Suprapubic skin (tissue), 4 donors: ENCODE results near the gene FAM222A. TPM values are rescaled to one million over a fixed set of nuclear protein-coding genes. Genes with fewer than 3 reads are reported as not detected.

Experiments used
- DNase-seq, 2 donors: peaks; one replicate each; pipeline ENCODE4 v3.0.0-alpha.2; 2019; ENCODE audit warnings: low spot score in 2 of 2
- H3K27ac ChIP-seq: fragments of 200-600 bp; sonication (generic); one replicate; pipeline ENCODE4 v1.5.1; 2019
- H3K27me3 ChIP-seq: fragments of 200-600 bp; sonication (generic); one replicate; pipeline ENCODE4 v1.5.1; 2019
- H3K36me3 ChIP-seq: fragments of 200-600 bp; sonication (generic); one replicate; pipeline ENCODE4 v1.5.1; 2019
- H3K4me1 ChIP-seq: fragments of 200-600 bp; sonication (generic); one replicate; pipeline ENCODE4 v1.5.1; 2019
- H3K4me3 ChIP-seq: fragments of 200-600 bp; sonication (generic); one replicate; pipeline ENCODE4 v1.5.1; 2019; ENCODE audit warnings: mild to moderate bottlenecking
- H3K9me3 ChIP-seq: fragments of 200-600 bp; sonication (generic); one replicate; pipeline ENCODE4 v1.5.1; 2019
- EP300 ChIP-seq: sonication (generic); formaldehyde crosslinking; IDR thresholded peaks from one replicate; pipeline ENCODE4 v1.6.1; 2017; ENCODE audit warnings: antibody characterized with exemption
- POLR2A ChIP-seq, 2 donors: fragments of 450-650 bp; IDR thresholded peaks; one replicate each; pipeline ENCODE4 v1.6.1; 2017; ENCODE audit warnings: antibody characterized with exemption in 2 of 2, mild to moderate bottlenecking in 2 of 2, moderate library complexity in 2 of 2
- POLR2AphosphoS5 ChIP-seq, 3 donors: sonication (generic); formaldehyde crosslinking; IDR thresholded peaks; one replicate each; pipeline ENCODE4 v1.6.1; 2017; ENCODE audit warnings: antibody characterized with exemption in 3 of 3
- WGBS: methylation state at CpG from one replicate; pipeline ENCODE4 v1.1.5; 2018; 5-methylcytosine and 5-hydroxymethylcytosine counted together
- total RNA-seq, 4 donors: library from RNA; depleted of rRNA; stranded (reverse); fragments of >200 nt; gene quantifications; one replicate each; pipeline ENCODE4 v1.1.0, GENCODE V29; 2016
- TF ChIP-seq, protein P1 (sequence below), 2 donors: fragments of 200-600 bp in 1 of 2; fragments of 450-650 bp in 1 of 2; sonication (generic) in 1 of 2; IDR thresholded peaks; one replicate each; pipeline ENCODE4 v1.5.1; 2016 to 2019; ENCODE audit warnings: antibody characterized with exemption in 2 of 2, mild to moderate bottlenecking in 1 of 2, moderate library complexity in 1 of 2

FAM222A gene
- total RNA-seq, 4 donors from 2014 or later: 3.9 to 8.5 (median 6.6) TPM

DNA sequence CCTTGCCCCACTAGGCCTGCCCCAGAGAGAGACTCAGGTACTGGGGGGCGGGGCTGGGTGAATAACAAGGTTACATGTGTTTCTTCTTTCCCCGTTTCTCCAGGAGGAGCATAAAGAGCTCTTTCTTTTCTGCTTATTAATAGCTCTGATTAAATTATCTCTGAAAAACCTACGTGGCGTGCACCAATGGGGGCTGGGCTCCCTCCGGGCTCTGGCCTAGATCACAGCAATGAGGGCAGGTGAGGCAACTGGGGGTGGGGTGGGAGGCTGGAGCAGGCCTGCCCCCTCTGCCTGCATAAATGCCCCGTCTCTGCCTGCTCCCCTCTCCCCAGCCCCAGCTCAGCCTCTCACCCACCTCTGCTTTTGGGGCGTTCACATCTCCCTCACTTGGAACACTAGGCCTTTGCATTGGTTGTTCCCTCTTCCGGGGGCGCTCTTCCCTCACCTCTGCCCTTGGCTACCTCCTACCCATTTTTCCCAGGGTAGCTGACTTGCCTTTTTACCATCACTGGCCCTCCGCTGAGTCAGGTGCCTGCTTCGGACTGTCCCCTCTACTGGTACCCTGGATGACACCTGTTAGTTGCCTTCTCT lies 4.1 kb upstream of the FAM222A start:
- Histone ChIP-seq H3K36me3 (no peaks in the 10 kb centered on the region), H3K4me3 (no peak overlapping the region), H3K27ac (peak overlapping the region; percentile 50), H3K27me3 (peaks cover 30% of the 10 kb centered on the region), H3K9me3 (no peaks in the 10 kb centered on the region), H3K4me1 (peaks cover 17% of the 10 kb centered on the region)
- DNase-seq: no peak
- WGBS: 79% methylated on average over 11 of the region's 11 CpGs
- TF ChIP-seq POLR2A (IDR thresholded peaks at IDR 0.05) (no peak), POLR2AphosphoS5 (IDR thresholded peaks at IDR 0.05) (no peak), EP300 (no peak)
- TF ChIP-seq, protein P1, sequence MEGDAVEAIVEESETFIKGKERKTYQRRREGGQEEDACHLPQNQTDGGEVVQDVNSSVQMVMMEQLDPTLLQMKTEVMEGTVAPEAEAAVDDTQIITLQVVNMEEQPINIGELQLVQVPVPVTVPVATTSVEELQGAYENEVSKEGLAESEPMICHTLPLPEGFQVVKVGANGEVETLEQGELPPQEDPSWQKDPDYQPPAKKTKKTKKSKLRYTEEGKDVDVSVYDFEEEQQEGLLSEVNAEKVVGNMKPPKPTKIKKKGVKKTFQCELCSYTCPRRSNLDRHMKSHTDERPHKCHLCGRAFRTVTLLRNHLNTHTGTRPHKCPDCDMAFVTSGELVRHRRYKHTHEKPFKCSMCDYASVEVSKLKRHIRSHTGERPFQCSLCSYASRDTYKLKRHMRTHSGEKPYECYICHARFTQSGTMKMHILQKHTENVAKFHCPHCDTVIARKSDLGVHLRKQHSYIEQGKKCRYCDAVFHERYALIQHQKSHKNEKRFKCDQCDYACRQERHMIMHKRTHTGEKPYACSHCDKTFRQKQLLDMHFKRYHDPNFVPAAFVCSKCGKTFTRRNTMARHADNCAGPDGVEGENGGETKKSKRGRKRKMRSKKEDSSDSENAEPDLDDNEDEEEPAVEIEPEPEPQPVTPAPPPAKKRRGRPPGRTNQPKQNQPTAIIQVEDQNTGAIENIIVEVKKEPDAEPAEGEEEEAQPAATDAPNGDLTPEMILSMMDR (IDR thresholded peaks at IDR 0.05): no peak

DNA sequence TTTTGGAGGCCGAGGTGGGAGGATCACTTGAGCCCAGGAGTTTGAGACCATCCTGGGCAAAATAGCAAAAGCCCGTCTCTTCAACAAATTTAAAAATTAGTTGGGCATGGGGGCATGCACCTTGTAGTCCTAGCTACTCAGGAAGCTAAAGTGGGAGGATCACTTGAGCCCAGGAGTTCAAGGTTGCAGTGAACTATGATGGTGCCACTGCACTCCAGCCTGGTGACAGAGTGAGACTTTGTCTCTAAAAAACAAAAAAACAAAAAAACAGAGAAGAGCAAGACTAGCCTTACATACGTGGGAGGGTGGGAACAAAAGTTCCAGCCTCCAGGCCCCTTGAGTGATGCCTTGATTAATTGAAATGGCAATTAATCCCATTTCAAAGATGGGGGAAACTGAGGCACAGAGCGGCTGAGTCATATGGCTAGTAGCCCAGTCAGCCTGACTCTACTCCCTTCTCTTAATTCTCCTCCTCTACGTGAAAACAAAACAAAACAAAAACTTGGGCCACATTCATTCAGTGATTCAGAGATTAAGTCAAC lies 3.3 kb upstream of the FAM222A start:
- WGBS: 77% methylated on average over 5 of the region's 5 CpGs
- peaks cover 24% of the 10 kb centered on the region for H3K4me1 ChIP-seq
- TF ChIP-seq POLR2AphosphoS5 (IDR thresholded peaks at IDR 0.05) (no peak), POLR2A (IDR thresholded peaks at IDR 0.05) (no peak), EP300 (no peak)
- TF ChIP-seq, protein P1 (IDR thresholded peaks at IDR 0.05): no peak
- no peaks in the 10 kb centered on the region for H3K9me3 ChIP-seq
- peaks cover 30% of the 10 kb centered on the region for H3K27me3 ChIP-seq
- no peak overlapping the region for H3K4me3 ChIP-seq
- no peak for DNase-seq
- no peaks in the 10 kb centered on the region for H3K36me3 ChIP-seq
- peak overlapping the region; percentile 50 for H3K27ac ChIP-seq

DNA sequence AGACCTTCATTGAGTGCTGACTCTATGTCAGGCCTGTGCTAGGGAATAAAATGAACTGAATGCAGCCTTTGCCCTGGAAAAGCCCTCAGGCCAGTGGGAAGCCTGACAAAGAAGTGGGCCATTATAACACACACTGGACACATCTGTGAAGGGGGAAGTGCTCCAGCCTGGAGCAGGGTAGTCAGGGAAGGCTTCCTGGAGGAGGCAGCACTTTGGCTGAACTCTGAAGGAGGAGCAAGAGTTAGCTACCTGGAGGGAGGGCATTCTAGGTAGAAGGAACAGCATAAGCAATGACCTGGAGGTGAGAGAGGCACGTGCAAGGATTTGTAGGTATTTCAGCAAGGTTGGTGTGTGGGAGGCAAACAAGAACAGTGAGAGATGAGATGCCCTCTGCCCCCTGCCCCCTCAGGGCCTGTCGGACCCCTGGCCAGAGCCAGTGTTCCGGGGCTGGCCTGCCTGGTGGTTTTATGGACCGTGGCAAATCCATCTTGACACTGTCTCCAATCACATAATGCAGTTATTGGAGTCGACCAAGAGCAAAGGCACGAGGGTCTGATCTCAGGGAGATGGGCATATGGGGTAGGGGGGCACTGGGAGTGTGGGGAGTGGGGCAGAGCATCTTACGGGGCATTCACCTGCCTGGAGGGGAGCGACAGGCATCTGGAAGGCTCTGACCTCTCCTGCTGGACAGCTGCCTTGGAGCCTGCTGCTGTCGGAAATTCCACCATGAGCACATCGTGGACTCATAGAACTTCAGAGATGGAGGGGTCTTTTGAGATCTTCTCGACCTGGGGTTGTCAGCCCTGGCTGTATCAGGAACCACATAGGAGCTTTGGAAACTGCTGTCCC lies 2.7 kb upstream of the FAM222A start:
- Histone ChIP-seq H3K36me3 (no peaks in the 10 kb centered on the region), H3K4me1 (peaks cover 31% of the 10 kb centered on the region), H3K27me3 (peaks cover 30% of the 10 kb centered on the region), H3K4me3 (no peak overlapping the region), H3K27ac (no peak overlapping the region), H3K9me3 (no peaks in the 10 kb centered on the region)
- 49% methylated on average over 8 of the region's 11 CpGs for WGBS
- TF ChIP-seq POLR2AphosphoS5 (IDR thresholded peaks at IDR 0.05) (no peak), POLR2A (IDR thresholded peaks at IDR 0.05) (no peak), EP300 (no peak)
- TF ChIP-seq, protein P1 (IDR thresholded peaks at IDR 0.05): no peak
- no peak for DNase-seq

DNA sequence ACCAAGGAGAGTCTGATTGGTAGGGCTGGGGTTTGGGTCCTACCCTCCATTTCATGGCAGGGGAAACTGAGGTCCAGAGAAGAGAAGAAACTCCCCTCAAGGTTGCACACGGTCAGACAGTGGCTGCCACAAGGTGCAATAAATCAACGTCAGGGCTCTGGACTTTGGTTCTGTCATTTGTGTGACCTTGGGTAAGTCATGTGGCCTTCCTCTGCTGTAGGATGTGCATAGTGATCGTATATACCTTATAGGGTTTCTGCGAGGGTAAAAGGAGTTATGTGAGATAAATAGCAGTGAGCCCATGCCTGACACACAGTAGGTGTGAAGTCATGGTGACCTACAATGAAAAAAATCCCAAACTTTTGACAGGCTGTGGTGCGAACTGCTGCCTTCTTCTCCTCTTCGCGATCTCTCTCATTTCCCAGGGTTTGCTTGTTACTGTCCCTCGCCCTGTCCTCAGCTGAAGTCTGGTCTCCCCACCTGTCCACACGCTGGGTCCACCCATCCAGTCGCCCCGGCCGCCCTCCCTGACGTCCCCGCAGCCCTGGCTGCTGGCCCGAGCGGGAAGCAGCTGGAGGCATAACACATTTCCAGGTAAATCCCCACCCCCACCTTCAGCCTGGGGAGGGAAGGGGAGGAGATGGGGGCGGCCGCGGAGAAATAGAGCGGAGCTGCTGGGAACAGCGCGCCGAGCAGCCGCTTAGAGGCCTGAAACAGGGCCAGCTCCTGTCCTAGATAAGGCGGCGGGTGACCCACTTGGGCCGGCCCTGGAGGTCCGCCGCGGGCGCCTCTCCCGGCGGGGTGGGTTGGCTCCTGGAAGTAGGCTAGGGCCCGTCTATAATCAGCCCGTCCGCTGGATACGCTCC lies 1.8 kb upstream of the FAM222A start:
- Histone ChIP-seq H3K4me3 (no peak overlapping the region), H3K4me1 (peaks cover 40% of the 10 kb centered on the region), H3K27me3 (peaks cover 32% of the 10 kb centered on the region), H3K9me3 (no peaks in the 10 kb centered on the region), H3K36me3 (no peaks in the 10 kb centered on the region), H3K27ac (no peak overlapping the region)
- WGBS: 29% methylated on average over 23 of the region's 37 CpGs
- TF ChIP-seq EP300 (no peak), POLR2AphosphoS5 (IDR thresholded peaks at IDR 0.05) (no peak), POLR2A (IDR thresholded peaks at IDR 0.05) (no peak)
- TF ChIP-seq, protein P1 (IDR thresholded peaks at IDR 0.05): no peak
- no peak for DNase-seq
